H9 (cell line): Measurements from ENCODE around the gene PRMT7. TPM values are rescaled to one million over a fixed set of nuclear protein-coding genes. Genes with fewer than 3 reads are reported as not detected.

Source experiments
- DNase-seq: peaks from one replicate; pipeline ENCODE4 v3.0.0-alpha.2; 2017
- H2AFZ ChIP-seq: one replicate; pipeline ENCODE4 v1.6.1; 2013; ENCODE audit warnings: mild to moderate bottlenecking, low read length, control low read depth, moderate library complexity
- H2AK5ac ChIP-seq: 2 replicates; pipeline ENCODE4 v1.6.1; 2013; ENCODE audit warnings: low read length, control low read depth, mixed read lengths; ENCODE audit not compliant: insufficient read length
- H2BK120ac ChIP-seq: one replicate; pipeline ENCODE4 v1.6.1; 2013; ENCODE audit warnings: low read depth, mild to moderate bottlenecking, low read length, control low read depth, inconsistent platforms; ENCODE audit not compliant: poor library complexity, severe bottlenecking
- H2BK12ac ChIP-seq: 2 replicates; pipeline ENCODE4 v1.6.1; 2013; ENCODE audit warnings: low read length, control low read depth, mixed read lengths, low read depth; ENCODE audit not compliant: insufficient read length
- H2BK15ac ChIP-seq: 2 replicates; pipeline ENCODE4 v1.6.1; 2013; ENCODE audit warnings: low read depth, low read length, control low read depth
- H2BK20ac ChIP-seq: one replicate; pipeline ENCODE4 v1.6.1; 2013; ENCODE audit warnings: low read depth, mild to moderate bottlenecking, low read length, control low read depth, inconsistent platforms; ENCODE audit not compliant: poor library complexity, severe bottlenecking
- H2BK5ac ChIP-seq: 2 replicates; pipeline ENCODE4 v1.6.1; 2013; ENCODE audit warnings: low read length, control low read depth, mixed read lengths; ENCODE audit not compliant: insufficient read length
- H3K14ac ChIP-seq: 2 replicates; pipeline ENCODE4 v1.6.1; 2013; ENCODE audit warnings: low read length, control low read depth; ENCODE audit not compliant: insufficient read depth
- H3K18ac ChIP-seq: 2 replicates; pipeline ENCODE4 v1.6.1; 2013; ENCODE audit warnings: low read depth, mild to moderate bottlenecking, mixed read lengths, low read length, control low read depth; ENCODE audit not compliant: insufficient read length
- H3K23ac ChIP-seq: 2 replicates; pipeline ENCODE4 v1.6.1; 2013; ENCODE audit warnings: low read length, control low read depth, mixed read lengths, low read depth; ENCODE audit not compliant: insufficient read length
- H3K23me2 ChIP-seq: 2 replicates; pipeline ENCODE4 v1.6.1; 2013; ENCODE audit warnings: low read depth, mild to moderate bottlenecking, mixed read lengths, low read length, control low read depth; ENCODE audit not compliant: insufficient read length, poor library complexity, severe bottlenecking
- H3K27ac ChIP-seq: 2 replicates; pipeline ENCODE4 v1.5.1; 2013; ENCODE audit warnings: low read length, control low read depth, mixed read lengths, low read depth; ENCODE audit not compliant: insufficient read length
- H3K27me3 ChIP-seq: 2 replicates; pipeline ENCODE4 v1.6.1; 2013; ENCODE audit warnings: low read length, control low read depth, inconsistent platforms; ENCODE audit not compliant: insufficient read depth
- H3K4ac ChIP-seq: 2 replicates; pipeline ENCODE4 v1.6.1; 2013; ENCODE audit warnings: low read depth, mild to moderate bottlenecking, control low read depth, inconsistent platforms, low read length, moderate library complexity
- H3K4me1 ChIP-seq: 2 replicates; pipeline ENCODE4 v1.6.1; 2013; ENCODE audit warnings: low read length, control low read depth, inconsistent platforms; ENCODE audit not compliant: insufficient read depth
- H3K4me2 ChIP-seq: 2 replicates; pipeline ENCODE4 v1.6.1; 2013; ENCODE audit warnings: low read length, control low read depth, mixed read lengths; ENCODE audit not compliant: insufficient read length, insufficient read depth
- H3K56ac ChIP-seq: 2 replicates; pipeline ENCODE4 v1.6.1; 2013; ENCODE audit warnings: low read depth, mild to moderate bottlenecking, mixed read lengths, low read length, control low read depth; ENCODE audit not compliant: insufficient read length
- H3K79me1 ChIP-seq: 2 replicates; pipeline ENCODE4 v1.6.1; 2013; ENCODE audit warnings: low read depth, mild to moderate bottlenecking, moderate library complexity, low read length, control low read depth, inconsistent platforms; ENCODE audit not compliant: insufficient read depth, poor library complexity, severe bottlenecking
- H3K79me2 ChIP-seq: 2 replicates; pipeline ENCODE4 v1.6.1; 2013; ENCODE audit warnings: low read length, control low read depth, inconsistent platforms; ENCODE audit not compliant: insufficient read depth
- H3K9ac ChIP-seq: 2 replicates; pipeline ENCODE4 v1.6.1; 2013; ENCODE audit warnings: low read length, control low read depth, mixed read lengths; ENCODE audit not compliant: insufficient read length; ENCODE audit errors: extremely low read depth
- H3K9me3 ChIP-seq: one replicate; pipeline ENCODE4 v1.6.1; 2013; ENCODE audit warnings: low read depth, low read length, inconsistent platforms; ENCODE audit not compliant: control insufficient read depth
- H3T11ph ChIP-seq: one replicate; pipeline ENCODE4 v1.6.1; 2013; ENCODE audit warnings: mild to moderate bottlenecking, low read length, control low read depth, inconsistent platforms
- H4K20me1 ChIP-seq: one replicate; pipeline ENCODE4 v1.6.1; 2013; ENCODE audit not compliant: control insufficient read depth, insufficient read length, insufficient read depth
- H4K5ac ChIP-seq: 2 replicates; pipeline ENCODE4 v1.6.1; 2013; ENCODE audit warnings: low read depth, mild to moderate bottlenecking, mixed read lengths, low read length, control low read depth; ENCODE audit not compliant: insufficient read length
- H4K8ac ChIP-seq: replicated peaks from 2 replicates; pipeline ENCODE4 v1.6.1; 2013; ENCODE audit warnings: low read length, control low read depth, mixed read lengths, low read depth; ENCODE audit not compliant: insufficient read length
- H4K91ac ChIP-seq: 2 replicates; pipeline ENCODE4 v1.6.1; 2013; ENCODE audit warnings: low read depth, mild to moderate bottlenecking, moderate library complexity, mixed read lengths, low read length, control low read depth; ENCODE audit not compliant: insufficient read length
- H3K27ac Mint-ChIP-seq, 3 experiments: 2 replicates in 2 of 3; 3 replicates in 1 of 3; pipeline ENCODE4 v1.8.0; 2020 to 2021; ENCODE audit warnings: mixed read lengths in 3 of 3, mild to moderate bottlenecking in 1 of 3, moderate library complexity in 1 of 3
- H3K27me3 Mint-ChIP-seq: 2 replicates; pipeline ENCODE4 v1.8.0; 2021; ENCODE audit warnings: low read depth, mild to moderate bottlenecking, moderate library complexity, mixed read lengths
- H3K36me3 Mint-ChIP-seq, 3 experiments: 2 replicates in 2 of 3; 3 replicates in 1 of 3; pipeline ENCODE4 v1.8.0; 2020 to 2021; ENCODE audit warnings: low read depth in 3 of 3, mixed read lengths in 3 of 3; ENCODE audit not compliant: insufficient read depth in 1 of 3
- H3K4me1 Mint-ChIP-seq, 2 experiments: 2 replicates each; pipeline ENCODE4 v1.8.0; 2020; ENCODE audit warnings: mixed read lengths in 2 of 2
- H3K4me3 Mint-ChIP-seq, 2 experiments: 2 replicates in 1 of 2; 3 replicates in 1 of 2; pipeline ENCODE4 v1.8.0; 2020 to 2021; ENCODE audit warnings: mild to moderate bottlenecking in 2 of 2, mixed read lengths in 2 of 2, moderate library complexity in 1 of 2
- H3K9me3 Mint-ChIP-seq, 2 experiments: 2 replicates in 1 of 2; 3 replicates in 1 of 2; pipeline ENCODE4 v1.8.0; 2020; ENCODE audit warnings: mild to moderate bottlenecking in 2 of 2, mixed read lengths in 2 of 2, moderate library complexity in 1 of 2
- WGBS: extraction: QIAGEN DNeasy Blood & Tissue Kit; methylation state at CpG from one replicate; pipeline ENCODE4 v1.1.7; 2013; ENCODE audit warnings: missing lambda C conversion rate, low lambda C conversion rate, mixed read lengths; ENCODE audit not compliant: insufficient read length; ENCODE audit errors: extremely low coverage; 5-methylcytosine and 5-hydroxymethylcytosine counted together
- total RNA-seq: library from RNA; stranded (reverse); gene quantifications from 2 replicates; pipeline ENCODE4 v1.2.1, GENCODE V29; 2021
- TF ChIP-seq, protein P1 (sequence below): fragments of 200-600 bp; sonication (generic); conservative IDR thresholded peaks from 3 replicates; pipeline ENCODE4 v1.8.0; 2021; ENCODE audit warnings: antibody characterized with exemption, mild to moderate bottlenecking

Gene PRMT7
- total RNA-seq, 1 experiment from 2014 or later, result 56.6 TPM

DNA sequence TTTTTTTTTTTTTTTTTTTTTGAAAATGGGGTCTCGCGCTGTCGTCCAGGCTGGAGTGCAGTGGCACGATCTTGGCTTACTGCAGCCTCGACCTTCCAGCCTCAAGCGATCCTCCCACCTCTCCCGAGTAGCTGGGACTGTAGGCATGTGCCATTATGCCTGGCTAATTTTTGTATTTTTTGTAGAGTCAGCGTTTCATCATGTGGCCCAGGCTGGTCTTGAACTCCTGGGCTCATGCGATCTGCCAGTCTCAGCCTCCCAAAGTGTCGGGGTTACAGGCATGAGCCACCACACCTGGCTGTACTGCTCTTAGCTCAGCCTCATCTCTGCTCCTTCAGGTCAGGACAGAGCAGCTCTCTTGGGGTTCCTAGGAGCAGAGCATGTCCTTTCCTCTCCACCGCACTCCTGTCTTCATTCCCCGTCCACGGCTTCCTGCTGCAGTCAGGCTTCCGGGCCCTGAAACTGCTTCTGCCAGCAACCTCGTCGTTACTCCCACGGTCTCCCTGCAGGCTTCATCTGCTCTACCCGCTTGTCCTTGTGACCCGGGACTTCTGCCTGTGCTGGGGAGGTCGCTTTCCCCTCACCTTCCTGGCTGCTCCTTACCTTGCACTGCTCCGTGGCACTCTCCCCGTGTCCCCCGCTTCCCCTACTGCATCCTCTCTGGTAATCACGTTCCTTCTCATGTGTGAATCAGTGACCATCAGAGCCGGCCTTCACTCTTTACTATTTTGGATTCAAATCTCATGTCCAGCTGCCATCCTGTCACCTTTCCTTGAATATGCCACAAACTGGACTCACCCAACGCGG is 38.0 kb downstream of the PRMT7 start:
- Histone ChIP-seq H3K27me3 (no peaks in the 10 kb centered on the region), H3K27ac (no peak overlapping the region), H2BK5ac (no peak overlapping the region), H4K20me1 (peaks cover 3% of the 10 kb centered on the region), H3K4ac (no peak overlapping the region), H3K18ac (no peak overlapping the region), H2BK120ac (no peak overlapping the region), H2BK20ac (no peak overlapping the region), H4K91ac (no peak overlapping the region), H2BK12ac (no peak overlapping the region), H2AK5ac (no peak overlapping the region), H2AFZ (no peak overlapping the region), H3K23me2 (no peaks in the 10 kb centered on the region), H3K56ac (no peak overlapping the region), H4K5ac (no peak overlapping the region), H3K79me1 (no peaks in the 10 kb centered on the region), H3K4me1 (no peaks in the 10 kb centered on the region), H3K9ac (no peak overlapping the region), H3T11ph (no peak overlapping the region), H3K9me3 (no peaks in the 10 kb centered on the region), H3K79me2 (no peaks in the 10 kb centered on the region), H4K8ac (no peak overlapping the region), H3K14ac (no peak overlapping the region; the same call in 1 of the 2 replicates), H3K23ac (no peak overlapping the region), H2BK15ac (no peak overlapping the region), H3K4me2 (no peak overlapping the region)
- H3K27ac Mint-ChIP-seq, result no peak overlapping the region
- no peak for DNase-seq
- H3K4me1 Mint-ChIP-seq, result no peaks in the 10 kb centered on the region
- no peaks in the 10 kb centered on the region; a peak in 1 of 5 replicates for H3K9me3 Mint-ChIP-seq
- no CpG with 5 or more reads among the region's 27 CpGs for WGBS
- H3K27me3 Mint-ChIP-seq, result no peaks in the 10 kb centered on the region
- TF ChIP-seq, protein P1, sequence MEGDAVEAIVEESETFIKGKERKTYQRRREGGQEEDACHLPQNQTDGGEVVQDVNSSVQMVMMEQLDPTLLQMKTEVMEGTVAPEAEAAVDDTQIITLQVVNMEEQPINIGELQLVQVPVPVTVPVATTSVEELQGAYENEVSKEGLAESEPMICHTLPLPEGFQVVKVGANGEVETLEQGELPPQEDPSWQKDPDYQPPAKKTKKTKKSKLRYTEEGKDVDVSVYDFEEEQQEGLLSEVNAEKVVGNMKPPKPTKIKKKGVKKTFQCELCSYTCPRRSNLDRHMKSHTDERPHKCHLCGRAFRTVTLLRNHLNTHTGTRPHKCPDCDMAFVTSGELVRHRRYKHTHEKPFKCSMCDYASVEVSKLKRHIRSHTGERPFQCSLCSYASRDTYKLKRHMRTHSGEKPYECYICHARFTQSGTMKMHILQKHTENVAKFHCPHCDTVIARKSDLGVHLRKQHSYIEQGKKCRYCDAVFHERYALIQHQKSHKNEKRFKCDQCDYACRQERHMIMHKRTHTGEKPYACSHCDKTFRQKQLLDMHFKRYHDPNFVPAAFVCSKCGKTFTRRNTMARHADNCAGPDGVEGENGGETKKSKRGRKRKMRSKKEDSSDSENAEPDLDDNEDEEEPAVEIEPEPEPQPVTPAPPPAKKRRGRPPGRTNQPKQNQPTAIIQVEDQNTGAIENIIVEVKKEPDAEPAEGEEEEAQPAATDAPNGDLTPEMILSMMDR, result no peak
- H3K36me3 Mint-ChIP-seq, result peaks cover 22 to 80% (median 75%) of the 10 kb centered on the region in 3 experiments; a peak in 6 of 7 replicates
- no peak overlapping the region for H3K4me3 Mint-ChIP-seq
